GM23248 (cell line): Measurements from ENCODE around the gene VRK3.

Source experiments
- EZH2 ChIP-seq: fragments of 200-600 bp; sonication (generic); IDR thresholded peaks from 2 replicates; pipeline ENCODE4 v1.6.1; 2018; ENCODE audit warnings: antibody characterized with exemption, mild to moderate bottlenecking; ENCODE audit not compliant: insufficient read depth, poor library complexity, severe bottlenecking
- EZH2phosphoT487 ChIP-seq: fragments of 200-600 bp; sonication (generic); IDR thresholded peaks from 2 replicates; pipeline ENCODE4 v1.6.1; 2018; ENCODE audit warnings: antibody characterized with exemption, moderate library complexity, mild to moderate bottlenecking, low read depth; ENCODE audit not compliant: insufficient read depth

DNA sequence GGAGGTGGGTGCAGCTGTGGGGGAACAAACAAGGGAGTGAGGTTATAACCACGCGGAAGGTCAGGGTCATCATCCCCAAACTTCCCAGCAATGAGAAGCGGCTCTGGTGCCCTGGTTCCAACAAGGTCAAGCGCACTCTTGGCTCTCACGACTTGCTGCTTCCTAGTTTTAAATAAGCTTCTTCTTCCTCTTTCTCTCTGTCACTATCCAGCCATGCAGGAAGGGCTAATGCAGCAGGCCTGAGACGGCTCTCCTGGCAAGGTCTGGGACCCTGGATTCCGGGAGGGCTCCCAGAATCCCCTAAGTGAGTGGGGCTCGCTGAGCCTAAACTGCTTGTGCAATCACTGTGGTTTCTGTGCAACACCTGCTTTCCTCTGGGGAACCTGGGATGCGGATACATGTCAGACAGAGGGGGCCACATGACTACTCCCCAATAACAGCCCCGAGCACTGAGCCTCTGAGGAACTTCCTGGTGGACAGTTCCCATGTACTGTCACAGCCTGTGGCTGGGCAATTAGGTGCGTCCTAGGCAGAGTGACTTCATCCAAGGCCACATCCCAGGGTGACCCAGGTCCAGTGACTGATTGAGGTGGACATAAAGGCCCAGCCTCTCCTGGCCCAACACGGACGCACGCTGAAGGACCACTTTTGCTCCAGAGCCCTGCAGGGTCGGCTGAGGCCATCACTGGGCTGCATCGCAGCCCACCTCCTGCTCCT lies 24.2 kb downstream of the VRK3 start:
- no peak for TF ChIP-seq EZH2
- TF ChIP-seq EZH2phosphoT487: no peak
